HEK293 (cell line): Measurements from ENCODE around the gene GPAM.

Experiments
- PRDM1 ChIP-seq: fragments of 450-650 bp; formaldehyde crosslinking; IDR thresholded peaks from 2 replicates; pipeline ENCODE4; 2016; ENCODE audit warnings: missing biosample characterization, missing genetic modification characterization
- PRDM10 ChIP-seq: fragments of 450-650 bp; formaldehyde crosslinking; IDR thresholded peaks from 2 replicates; pipeline ENCODE4 v1.5.1; 2016; ENCODE audit warnings: missing biosample characterization, missing genetic modification characterization
- RBAK ChIP-seq: fragments of 450-650 bp; formaldehyde crosslinking; IDR thresholded peaks from 2 replicates; pipeline ENCODE4 v1.5.1; 2016; ENCODE audit warnings: missing biosample characterization, missing genetic modification characterization
- REST ChIP-seq: fragments of 450-650 bp; formaldehyde crosslinking; IDR thresholded peaks from 2 replicates; pipeline ENCODE4 v1.5.1; 2016; ENCODE audit warnings: missing biosample characterization, missing genetic modification characterization
- ZFP3 ChIP-seq: fragments of 450-650 bp; formaldehyde crosslinking; IDR thresholded peaks from 2 replicates; pipeline ENCODE4 v1.5.1; 2016; ENCODE audit warnings: low read depth, missing biosample characterization, missing genetic modification characterization
- ZNF202 ChIP-seq: fragments of 450-650 bp; formaldehyde crosslinking; IDR thresholded peaks from 2 replicates; pipeline ENCODE4 v1.5.1; 2016; ENCODE audit warnings: missing biosample characterization, missing genetic modification characterization, borderline replicate concordance
- ZNF350 ChIP-seq: fragments of 450-650 bp; formaldehyde crosslinking; IDR thresholded peaks from 2 replicates; pipeline ENCODE4 v1.5.0; 2017; ENCODE audit warnings: missing biosample characterization, mild to moderate bottlenecking, missing genetic modification characterization
- ZNF777 ChIP-seq: fragments of 450-650 bp; formaldehyde crosslinking; IDR thresholded peaks from 2 replicates; pipeline ENCODE4 v1.5.1; 2017; ENCODE audit warnings: missing biosample characterization, missing genetic modification characterization, borderline replicate concordance
- ZNF792 ChIP-seq: fragments of 450-650 bp; formaldehyde crosslinking; IDR thresholded peaks from 2 replicates; pipeline ENCODE4 v1.5.1; 2016; ENCODE audit warnings: missing biosample characterization, missing genetic modification characterization
- TF ChIP-seq, protein P1 (sequence below): fragments of 450-650 bp; formaldehyde crosslinking; IDR thresholded peaks from 2 replicates; pipeline ENCODE4 v1.5.1; 2016; ENCODE audit warnings: missing biosample characterization, missing genetic modification characterization
- TF ChIP-seq, protein P2 (sequence below): fragments of 450-650 bp; formaldehyde crosslinking; IDR thresholded peaks from 2 replicates; pipeline ENCODE4 v1.5.1; 2016; ENCODE audit warnings: missing biosample characterization, missing genetic modification characterization
- TF ChIP-seq, protein P3 (sequence below): fragments of 450-650 bp; formaldehyde crosslinking; IDR thresholded peaks from 2 replicates; pipeline ENCODE4 v1.5.1; 2016; ENCODE audit warnings: missing biosample characterization, missing genetic modification characterization

DNA sequence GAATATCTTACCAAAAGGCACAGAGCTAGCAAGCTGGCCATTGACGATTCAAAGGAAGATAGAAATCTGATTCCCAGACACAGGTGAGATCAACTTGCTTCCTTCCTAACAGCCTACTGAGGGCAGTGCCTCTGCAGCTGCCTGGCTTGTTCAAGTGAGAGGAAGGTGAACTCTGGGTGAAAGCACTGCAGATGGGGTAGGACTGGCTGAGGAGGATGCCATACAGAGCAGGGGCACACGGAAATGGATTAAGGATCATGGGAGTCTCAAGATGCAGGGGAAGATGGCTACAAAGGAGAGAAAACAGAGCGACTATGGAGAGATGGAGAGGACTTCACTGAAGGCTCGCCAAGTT, 34.4 kb upstream of the GPAM start:
- TF ChIP-seq, protein P1, sequence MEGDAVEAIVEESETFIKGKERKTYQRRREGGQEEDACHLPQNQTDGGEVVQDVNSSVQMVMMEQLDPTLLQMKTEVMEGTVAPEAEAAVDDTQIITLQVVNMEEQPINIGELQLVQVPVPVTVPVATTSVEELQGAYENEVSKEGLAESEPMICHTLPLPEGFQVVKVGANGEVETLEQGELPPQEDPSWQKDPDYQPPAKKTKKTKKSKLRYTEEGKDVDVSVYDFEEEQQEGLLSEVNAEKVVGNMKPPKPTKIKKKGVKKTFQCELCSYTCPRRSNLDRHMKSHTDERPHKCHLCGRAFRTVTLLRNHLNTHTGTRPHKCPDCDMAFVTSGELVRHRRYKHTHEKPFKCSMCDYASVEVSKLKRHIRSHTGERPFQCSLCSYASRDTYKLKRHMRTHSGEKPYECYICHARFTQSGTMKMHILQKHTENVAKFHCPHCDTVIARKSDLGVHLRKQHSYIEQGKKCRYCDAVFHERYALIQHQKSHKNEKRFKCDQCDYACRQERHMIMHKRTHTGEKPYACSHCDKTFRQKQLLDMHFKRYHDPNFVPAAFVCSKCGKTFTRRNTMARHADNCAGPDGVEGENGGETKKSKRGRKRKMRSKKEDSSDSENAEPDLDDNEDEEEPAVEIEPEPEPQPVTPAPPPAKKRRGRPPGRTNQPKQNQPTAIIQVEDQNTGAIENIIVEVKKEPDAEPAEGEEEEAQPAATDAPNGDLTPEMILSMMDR, result no peak
- TF ChIP-seq PRDM1 (tag by site-specific recombination) (no peak), ZNF202 (no peak), REST (tag by site-specific recombination) (no peak), ZFP3 (tag by site-specific recombination) (no peak), ZNF792 (tag by site-specific recombination) (no peak), ZNF777 (tag by site-specific recombination) (no peak), PRDM10 (tag by site-specific recombination) (no peak), RBAK (tag by site-specific recombination) (no peak), ZNF350 (no peak)
- TF ChIP-seq, protein P2, sequence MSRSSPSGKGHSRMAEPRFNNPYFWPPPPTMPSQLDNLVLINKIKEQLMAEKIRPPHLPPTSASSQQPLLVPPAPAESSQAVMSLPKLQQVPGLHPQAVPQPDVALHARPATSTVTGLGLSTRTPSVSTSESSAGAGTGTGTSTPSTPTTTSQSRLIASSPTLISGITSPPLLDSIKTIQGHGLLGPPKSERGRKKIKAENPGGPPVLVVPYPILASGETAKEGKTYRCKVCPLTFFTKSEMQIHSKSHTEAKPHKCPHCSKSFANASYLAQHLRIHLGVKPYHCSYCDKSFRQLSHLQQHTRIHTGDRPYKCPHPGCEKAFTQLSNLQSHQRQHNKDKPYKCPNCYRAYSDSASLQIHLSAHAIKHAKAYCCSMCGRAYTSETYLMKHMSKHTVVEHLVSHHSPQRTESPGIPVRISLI (tag by site-specific recombination), result no peak
- TF ChIP-seq, protein P3, sequence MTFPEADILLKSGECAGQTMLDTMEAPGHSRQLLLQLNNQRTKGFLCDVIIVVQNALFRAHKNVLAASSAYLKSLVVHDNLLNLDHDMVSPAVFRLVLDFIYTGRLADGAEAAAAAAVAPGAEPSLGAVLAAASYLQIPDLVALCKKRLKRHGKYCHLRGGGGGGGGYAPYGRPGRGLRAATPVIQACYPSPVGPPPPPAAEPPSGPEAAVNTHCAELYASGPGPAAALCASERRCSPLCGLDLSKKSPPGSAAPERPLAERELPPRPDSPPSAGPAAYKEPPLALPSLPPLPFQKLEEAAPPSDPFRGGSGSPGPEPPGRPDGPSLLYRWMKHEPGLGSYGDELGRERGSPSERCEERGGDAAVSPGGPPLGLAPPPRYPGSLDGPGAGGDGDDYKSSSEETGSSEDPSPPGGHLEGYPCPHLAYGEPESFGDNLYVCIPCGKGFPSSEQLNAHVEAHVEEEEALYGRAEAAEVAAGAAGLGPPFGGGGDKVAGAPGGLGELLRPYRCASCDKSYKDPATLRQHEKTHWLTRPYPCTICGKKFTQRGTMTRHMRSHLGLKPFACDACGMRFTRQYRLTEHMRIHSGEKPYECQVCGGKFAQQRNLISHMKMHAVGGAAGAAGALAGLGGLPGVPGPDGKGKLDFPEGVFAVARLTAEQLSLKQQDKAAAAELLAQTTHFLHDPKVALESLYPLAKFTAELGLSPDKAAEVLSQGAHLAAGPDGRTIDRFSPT (tag by site-specific recombination), result no peak
